ENCODE measurements around the gene FALEC.

The FALEC gene

GRCh38 chr1:150557065-150557600 is 41.6 kb downstream of the FALEC start:
- Histone ChIP-seq H3K9ac (ENCODE audit: low read depth, low read length) (no peak overlapping the region), H3K4me1 (ENCODE audit: insufficient read depth, low read length) (peaks cover 12% of the 10 kb centered on the region), H3K27me3 (ENCODE audit: insufficient read depth, low read length) (no peaks in the 10 kb centered on the region), H3K4me3 (ENCODE audit: low read length) (no peak overlapping the region), H3K27ac (ENCODE audit: low read length) (no peak overlapping the region), H3K36me3 (ENCODE audit: insufficient read depth, low read depth, low read length) (no peaks in the 10 kb centered on the region), H3K9me3 (ENCODE audit: insufficient read depth, low read depth, low read length) (no peaks in the 10 kb centered on the region)

DNA sequence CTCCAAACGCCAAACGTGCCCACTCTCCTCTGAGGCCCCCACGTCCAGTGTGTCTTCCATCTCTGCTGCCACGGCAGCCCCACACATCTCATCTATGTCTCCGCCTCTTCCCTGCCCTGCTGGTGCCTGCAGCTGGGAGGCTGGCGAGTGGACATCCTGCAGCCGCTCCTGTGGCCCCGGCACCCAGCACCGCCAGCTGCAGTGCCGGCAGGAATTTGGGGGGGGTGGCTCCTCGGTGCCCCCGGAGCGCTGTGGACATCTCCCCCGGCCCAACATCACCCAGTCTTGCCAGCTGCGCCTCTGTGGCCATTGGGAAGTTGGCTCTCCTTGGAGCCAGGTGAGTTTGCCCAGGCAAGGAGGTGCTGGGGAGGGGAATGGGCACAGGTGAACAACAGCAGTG is 42.3 kb downstream of the FALEC start:
- H3K9ac ChIP-seq (ENCODE audit: low read depth, low read length), result no peak overlapping the region
- peaks cover 14% of the 10 kb centered on the region for H3K4me1 ChIP-seq (ENCODE audit: insufficient read depth, low read length)
- no peaks in the 10 kb centered on the region for H3K9me3 ChIP-seq (ENCODE audit: insufficient read depth, low read depth, low read length)
- no peak overlapping the region for H3K27ac ChIP-seq (ENCODE audit: low read length)
- no peaks in the 10 kb centered on the region for H3K36me3 ChIP-seq (ENCODE audit: insufficient read depth, low read depth, low read length)
- H3K27me3 ChIP-seq (ENCODE audit: insufficient read depth, low read length), result no peaks in the 10 kb centered on the region
- no peak overlapping the region for H3K4me3 ChIP-seq (ENCODE audit: low read length)

DNA sequence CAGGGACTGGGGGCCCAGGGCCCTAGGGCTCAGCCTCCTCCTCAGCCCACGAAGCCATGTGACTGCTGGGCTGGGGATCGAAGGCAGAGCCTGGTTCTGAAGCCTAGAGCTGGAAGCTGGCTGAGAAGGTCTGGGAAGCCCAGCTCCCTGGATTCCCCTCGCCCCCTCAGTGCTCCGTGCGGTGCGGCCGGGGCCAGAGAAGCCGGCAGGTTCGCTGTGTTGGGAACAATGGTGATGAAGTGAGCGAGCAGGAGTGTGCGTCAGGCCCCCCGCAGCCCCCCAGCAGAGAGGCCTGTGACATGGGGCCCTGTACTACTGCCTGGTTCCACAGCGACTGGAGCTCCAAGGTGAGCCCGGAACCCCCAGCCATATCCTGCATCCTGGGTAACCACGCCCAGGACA is 42.8 kb downstream of the FALEC start:
- Histone ChIP-seq H3K27ac (ENCODE audit: low read length) (no peak overlapping the region), H3K9ac (ENCODE audit: low read depth, low read length) (no peak overlapping the region)

GRCh38 chr1:150558761-150559655 is 43.5 kb downstream of the FALEC start:
- Histone ChIP-seq H3K36me3 (ENCODE audit: insufficient read depth, low read depth, low read length) (no peaks in the 10 kb centered on the region), H3K9ac (ENCODE audit: low read depth, low read length) (no peak overlapping the region), H3K27ac (ENCODE audit: low read length) (no peak overlapping the region), H3K4me1 (ENCODE audit: insufficient read depth, low read length) (peaks cover 26% of the 10 kb centered on the region), H3K9me3 (ENCODE audit: insufficient read depth, low read depth, low read length) (no peaks in the 10 kb centered on the region), H3K27me3 (ENCODE audit: insufficient read depth, low read length) (no peaks in the 10 kb centered on the region), H3K4me3 (ENCODE audit: low read length) (no peak overlapping the region)

More for the DNA sequence above, 42.8 kb downstream of the FALEC start:
- Histone ChIP-seq H3K4me3 (ENCODE audit: low read length) (no peak overlapping the region), H3K9me3 (ENCODE audit: insufficient read depth, low read depth, low read length) (no peaks in the 10 kb centered on the region), H3K4me1 (ENCODE audit: insufficient read depth, low read length) (peaks cover 19% of the 10 kb centered on the region), H3K27me3 (ENCODE audit: insufficient read depth, low read length) (no peaks in the 10 kb centered on the region), H3K36me3 (ENCODE audit: insufficient read depth, low read depth, low read length) (no peaks in the 10 kb centered on the region)

DNA sequence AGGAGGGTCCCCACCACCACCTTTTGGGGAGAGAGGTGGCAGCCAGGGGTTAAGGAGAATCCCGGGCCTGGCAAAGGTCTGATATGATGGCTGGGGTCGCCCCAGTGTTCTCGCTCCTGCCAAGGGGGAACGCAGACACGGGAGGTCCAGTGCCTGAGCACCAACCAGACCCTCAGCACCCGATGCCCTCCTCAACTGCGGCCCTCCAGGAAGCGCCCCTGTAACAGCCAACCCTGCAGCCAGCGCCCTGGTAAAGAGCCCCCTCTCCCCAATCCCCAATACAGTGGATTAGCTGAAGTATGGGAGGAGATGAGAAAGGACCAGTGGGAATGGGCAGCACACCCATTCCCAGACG is 44.1 kb downstream of the FALEC start:
- no peaks in the 10 kb centered on the region for H3K27me3 ChIP-seq (ENCODE audit: insufficient read depth, low read length)
- H3K9me3 ChIP-seq (ENCODE audit: insufficient read depth, low read depth, low read length), result no peaks in the 10 kb centered on the region
- H3K27ac ChIP-seq (ENCODE audit: low read length), result no peak overlapping the region
- H3K4me1 ChIP-seq (ENCODE audit: insufficient read depth, low read length), result peaks cover 28% of the 10 kb centered on the region
- H3K4me3 ChIP-seq (ENCODE audit: low read length), result no peak overlapping the region
- no peaks in the 10 kb centered on the region for H3K36me3 ChIP-seq (ENCODE audit: insufficient read depth, low read depth, low read length)
- no peak overlapping the region for H3K9ac ChIP-seq (ENCODE audit: low read depth, low read length)

GRCh38 chr1:150560011-150560438 is 44.5 kb downstream of the FALEC start:
- Histone ChIP-seq H3K36me3 (ENCODE audit: insufficient read depth, low read depth, low read length) (no peaks in the 10 kb centered on the region), H3K9me3 (ENCODE audit: insufficient read depth, low read depth, low read length) (no peaks in the 10 kb centered on the region), H3K27me3 (ENCODE audit: insufficient read depth, low read length) (no peaks in the 10 kb centered on the region), H3K4me1 (ENCODE audit: insufficient read depth, low read length) (peaks cover 28% of the 10 kb centered on the region), H3K9ac (ENCODE audit: low read depth, low read length) (peak overlapping the region; percentile 92; the same call in 1 of the 2 replicates), H3K4me3 (ENCODE audit: low read length) (no peak overlapping the region), H3K27ac (ENCODE audit: low read length) (no peak overlapping the region)

DNA sequence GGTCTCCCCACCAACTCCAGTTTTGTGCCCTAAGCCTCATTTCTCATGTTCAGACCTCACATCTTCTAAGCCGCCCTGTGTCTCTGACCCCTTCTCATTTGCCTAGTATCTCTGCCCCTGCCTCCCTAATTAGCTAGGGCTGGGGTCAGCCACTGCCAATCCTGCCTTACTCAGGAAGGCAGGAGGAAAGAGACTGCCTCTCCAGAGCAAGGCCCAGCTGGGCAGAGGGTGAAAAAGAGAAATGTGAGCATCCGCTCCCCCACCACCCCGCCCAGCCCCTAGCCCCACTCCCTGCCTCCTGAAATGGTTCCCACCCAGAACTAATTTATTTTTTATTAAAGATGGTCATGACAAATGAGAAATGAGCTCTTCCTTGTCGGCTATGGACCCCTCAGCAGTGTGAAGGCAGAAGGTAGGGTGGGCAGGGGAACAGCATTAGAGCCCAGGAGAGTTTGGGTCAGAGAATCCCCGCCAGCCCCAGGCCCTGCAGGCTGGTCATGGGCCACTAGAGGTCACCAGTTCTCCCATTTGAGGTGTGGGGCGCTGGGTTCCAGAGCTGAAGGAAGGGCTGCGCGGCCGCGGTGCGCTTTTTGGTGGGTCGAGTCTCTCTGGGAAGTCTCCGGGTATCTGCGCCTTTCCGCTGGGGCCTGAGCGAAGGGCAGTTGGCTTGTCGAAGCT is 45.2 kb downstream of the FALEC start:
- Histone ChIP-seq H3K9me3 (ENCODE audit: insufficient read depth, low read depth, low read length) (no peaks in the 10 kb centered on the region), H3K4me1 (ENCODE audit: insufficient read depth, low read length) (peaks cover 28% of the 10 kb centered on the region), H3K27me3 (ENCODE audit: insufficient read depth, low read length) (no peaks in the 10 kb centered on the region), H3K4me3 (ENCODE audit: low read length) (peak overlapping the region; percentile 92), H3K36me3 (ENCODE audit: insufficient read depth, low read depth, low read length) (no peaks in the 10 kb centered on the region), H3K9ac (ENCODE audit: low read depth, low read length) (peak overlapping the region; percentile 92), H3K27ac (ENCODE audit: low read length) (peak overlapping the region; percentile 88)

DNA sequence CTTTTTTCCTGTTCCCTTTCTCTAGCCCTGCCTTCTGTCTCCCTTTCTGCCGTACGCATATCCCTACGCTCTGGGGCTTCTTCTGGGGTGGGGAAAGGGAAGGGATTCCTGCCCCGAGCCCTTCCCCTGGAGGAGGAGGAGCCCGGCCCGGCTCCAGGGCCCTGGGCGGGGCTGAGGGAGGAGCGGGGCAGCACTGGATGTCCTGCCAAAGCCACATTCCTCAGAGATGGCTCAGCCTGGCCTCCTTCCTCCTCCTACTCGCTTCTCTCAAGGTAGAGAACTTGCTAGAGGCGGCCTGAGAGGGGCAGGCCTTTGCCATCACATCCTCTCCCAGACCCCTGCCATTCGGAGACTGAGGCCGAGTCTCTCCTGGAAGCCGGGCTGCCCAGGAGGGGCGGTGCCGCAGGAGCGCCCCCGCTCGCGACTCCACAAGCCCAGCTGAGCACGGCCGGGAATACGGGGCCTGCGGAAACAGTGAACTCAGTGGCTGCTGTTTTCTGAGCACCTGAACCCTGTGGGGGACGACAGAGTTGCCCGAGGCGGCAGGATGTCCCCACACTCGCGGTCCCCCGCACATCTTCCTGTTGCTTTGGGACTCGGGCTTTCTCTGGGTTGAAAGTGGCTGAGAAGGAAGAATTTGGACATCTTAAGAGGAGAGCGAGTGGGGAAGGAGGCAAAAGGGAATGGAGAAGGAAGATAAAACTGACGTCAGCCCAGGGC is 45.9 kb downstream of the FALEC start:
- Histone ChIP-seq H3K27ac (ENCODE audit: low read length) (peak overlapping the region; percentile 88), H3K4me3 (ENCODE audit: low read length) (peak overlapping the region; percentile 92), H3K9me3 (ENCODE audit: insufficient read depth, low read depth, low read length) (no peaks in the 10 kb centered on the region), H3K36me3 (ENCODE audit: insufficient read depth, low read depth, low read length) (no peaks in the 10 kb centered on the region), H3K9ac (ENCODE audit: low read depth, low read length) (peak overlapping the region; percentile 92), H3K27me3 (ENCODE audit: insufficient read depth, low read length) (no peaks in the 10 kb centered on the region), H3K4me1 (ENCODE audit: insufficient read depth, low read length) (peaks cover 28% of the 10 kb centered on the region)

DNA sequence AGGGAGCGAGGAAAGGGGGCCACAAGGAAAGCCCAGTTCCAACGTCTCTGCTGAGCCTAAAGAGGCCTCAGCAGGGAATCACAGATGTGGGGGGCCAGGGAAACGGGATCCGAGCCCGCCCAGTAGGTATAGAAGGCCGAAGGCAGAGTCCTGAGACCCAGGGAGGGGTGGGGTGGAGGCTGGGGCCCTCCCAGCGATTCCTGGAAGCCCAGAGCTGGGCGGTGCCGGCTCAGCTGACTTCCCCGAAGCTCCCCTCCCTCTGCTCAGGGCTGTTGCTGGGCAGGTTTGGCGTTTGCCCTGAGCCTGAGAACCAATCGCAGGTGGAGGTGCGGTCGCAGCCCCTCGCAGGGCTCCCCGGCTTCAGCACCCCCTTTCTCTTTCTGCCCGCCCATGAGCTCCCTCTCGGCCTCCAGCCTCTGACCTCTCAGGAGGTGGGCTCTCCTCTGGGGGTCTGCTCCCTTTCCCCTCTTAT is 46.5 kb downstream of the FALEC start:
- Histone ChIP-seq H3K4me1 (ENCODE audit: insufficient read depth, low read length) (peaks cover 34% of the 10 kb centered on the region), H3K36me3 (ENCODE audit: insufficient read depth, low read depth, low read length) (no peaks in the 10 kb centered on the region), H3K9me3 (ENCODE audit: insufficient read depth, low read depth, low read length) (no peaks in the 10 kb centered on the region), H3K27me3 (ENCODE audit: insufficient read depth, low read length) (no peaks in the 10 kb centered on the region), H3K4me3 (ENCODE audit: low read length) (peak overlapping the region; percentile 92), H3K27ac (ENCODE audit: low read length) (peak overlapping the region; percentile 88), H3K9ac (ENCODE audit: low read depth, low read length) (peak overlapping the region; percentile 92)

GRCh38 chr1:150562446-150563339 is 47.1 kb downstream of the FALEC start:
- H3K9ac ChIP-seq (ENCODE audit: low read depth, low read length), result peak overlapping the region; percentile 92

More at GRCh38 chr1:150562446-150563339, 47.1 kb downstream of the FALEC start:
- H3K9me3 ChIP-seq (ENCODE audit: insufficient read depth, low read depth, low read length), result no peaks in the 10 kb centered on the region
- H3K4me3 ChIP-seq (ENCODE audit: low read length), result peak overlapping the region; percentile 92
- peaks cover 40% of the 10 kb centered on the region for H3K4me1 ChIP-seq (ENCODE audit: insufficient read depth, low read length)
- H3K27ac ChIP-seq (ENCODE audit: low read length), result peak overlapping the region; percentile 58
- H3K27me3 ChIP-seq (ENCODE audit: insufficient read depth, low read length), result no peaks in the 10 kb centered on the region
- no peaks in the 10 kb centered on the region for H3K36me3 ChIP-seq (ENCODE audit: insufficient read depth, low read depth, low read length)

Measured in iPS-20b (cell line).